Subcutaneous adipose tissue (tissue), 4 donors: Measurements from ENCODE around the gene CBX8. TPM values are rescaled to one million over a fixed set of nuclear protein-coding genes. Genes with fewer than 3 reads are reported as not detected.

Experiments used
- total RNA-seq, 4 donors: library from RNA; depleted of rRNA; stranded (reverse); fragments of >200 nt; gene quantifications; one replicate each; pipeline ENCODE4 v1.1.0, GENCODE V29; 2016
- TF ChIP-seq, protein P1 (sequence below): fragments of 450-650 bp; IDR thresholded peaks from one replicate; pipeline ENCODE4 v1.5.1; 2016; ENCODE audit warnings: low read depth, mild to moderate bottlenecking, control low read depth, antibody characterized with exemption, moderate library complexity

Gene CBX8
- total RNA-seq, 4 donors from 2014 or later: 0.68 to 3.6 (median 1.5) TPM

DNA sequence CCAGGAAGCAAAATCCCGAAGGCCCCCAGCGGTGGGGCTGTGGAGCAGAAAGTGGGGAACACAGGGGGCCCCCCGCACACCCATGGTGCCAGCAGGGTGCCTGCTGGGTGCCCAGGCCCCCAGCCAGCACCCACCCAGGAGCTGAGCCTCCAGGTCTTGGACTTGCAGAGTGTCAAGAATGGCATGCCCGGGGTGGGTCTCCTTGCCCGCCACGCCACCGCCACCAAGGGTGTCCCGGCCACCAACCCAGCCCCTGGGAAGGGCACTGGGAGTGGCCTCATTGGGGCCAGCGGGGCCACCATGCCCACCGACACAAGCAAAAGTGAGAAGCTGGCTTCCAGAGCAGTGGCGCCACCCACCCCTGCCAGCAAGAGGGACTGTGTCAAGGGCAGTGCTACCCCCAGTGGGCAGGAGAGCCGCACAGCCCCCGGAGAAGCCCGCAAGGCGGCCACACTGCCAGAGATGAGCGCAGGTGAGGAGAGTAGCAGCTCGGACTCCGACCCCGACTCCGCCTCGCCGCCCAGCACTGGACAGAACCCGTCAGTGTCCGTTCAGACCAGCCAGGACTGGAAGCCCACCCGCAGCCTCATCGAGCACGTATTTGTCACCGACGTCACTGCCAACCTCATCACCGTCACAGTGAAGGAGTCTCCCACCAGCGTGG, 12.4 kb downstream of the CBX8 start:
- TF ChIP-seq, protein P1, sequence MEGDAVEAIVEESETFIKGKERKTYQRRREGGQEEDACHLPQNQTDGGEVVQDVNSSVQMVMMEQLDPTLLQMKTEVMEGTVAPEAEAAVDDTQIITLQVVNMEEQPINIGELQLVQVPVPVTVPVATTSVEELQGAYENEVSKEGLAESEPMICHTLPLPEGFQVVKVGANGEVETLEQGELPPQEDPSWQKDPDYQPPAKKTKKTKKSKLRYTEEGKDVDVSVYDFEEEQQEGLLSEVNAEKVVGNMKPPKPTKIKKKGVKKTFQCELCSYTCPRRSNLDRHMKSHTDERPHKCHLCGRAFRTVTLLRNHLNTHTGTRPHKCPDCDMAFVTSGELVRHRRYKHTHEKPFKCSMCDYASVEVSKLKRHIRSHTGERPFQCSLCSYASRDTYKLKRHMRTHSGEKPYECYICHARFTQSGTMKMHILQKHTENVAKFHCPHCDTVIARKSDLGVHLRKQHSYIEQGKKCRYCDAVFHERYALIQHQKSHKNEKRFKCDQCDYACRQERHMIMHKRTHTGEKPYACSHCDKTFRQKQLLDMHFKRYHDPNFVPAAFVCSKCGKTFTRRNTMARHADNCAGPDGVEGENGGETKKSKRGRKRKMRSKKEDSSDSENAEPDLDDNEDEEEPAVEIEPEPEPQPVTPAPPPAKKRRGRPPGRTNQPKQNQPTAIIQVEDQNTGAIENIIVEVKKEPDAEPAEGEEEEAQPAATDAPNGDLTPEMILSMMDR: no peak

DNA sequence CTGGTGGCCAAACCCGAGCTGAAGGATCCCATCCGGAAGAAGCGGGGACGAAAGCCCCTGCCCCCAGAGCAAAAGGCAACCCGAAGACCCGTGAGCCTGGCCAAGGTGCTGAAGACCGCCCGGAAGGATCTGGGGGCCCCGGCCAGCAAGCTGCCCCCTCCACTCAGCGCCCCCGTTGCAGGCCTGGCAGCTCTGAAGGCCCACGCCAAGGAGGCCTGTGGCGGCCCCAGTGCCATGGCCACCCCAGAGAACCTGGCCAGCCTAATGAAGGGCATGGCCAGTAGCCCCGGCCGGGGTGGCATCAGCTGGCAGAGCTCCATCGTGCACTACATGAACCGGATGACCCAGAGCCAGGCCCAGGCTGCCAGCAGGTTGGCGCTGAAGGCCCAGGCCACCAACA, 13.0 kb downstream of the CBX8 start:
- TF ChIP-seq, protein P1: no peak

GRCh38 chr17:79781736-79782575, 14.9 kb downstream of the CBX8 start:
- TF ChIP-seq, protein P1: no peak

DNA sequence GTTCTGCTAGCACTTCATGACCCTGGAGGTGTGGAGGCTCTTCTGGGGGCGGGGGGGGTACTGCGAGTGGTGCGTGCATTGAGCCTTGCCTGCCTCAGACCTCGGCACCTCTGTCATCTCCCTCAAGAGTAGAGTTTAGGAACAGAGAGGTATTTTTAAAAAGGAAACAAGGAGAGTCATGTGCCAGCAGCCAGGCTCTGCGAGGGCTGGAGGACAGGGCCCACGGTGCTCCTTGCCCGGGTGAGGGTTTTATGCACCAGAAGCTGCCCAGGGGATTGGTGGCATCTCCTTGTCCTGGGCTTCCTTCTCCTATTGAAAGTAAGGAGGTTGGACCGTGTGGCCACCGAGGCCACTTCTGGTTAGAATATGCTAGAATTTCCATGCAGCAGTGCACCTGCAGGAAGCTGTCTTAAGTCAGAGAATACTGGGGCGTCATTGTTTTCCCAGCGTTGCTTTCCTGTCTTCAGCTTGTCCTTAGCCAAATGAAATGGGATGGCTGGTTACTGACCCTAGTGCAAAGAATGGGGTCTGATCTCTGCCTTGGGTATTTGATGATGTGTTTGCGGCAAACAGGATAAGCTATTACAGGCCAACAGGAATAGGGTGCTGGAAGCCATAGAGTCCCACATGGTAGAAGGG, 15.7 kb downstream of the CBX8 start:
- TF ChIP-seq, protein P1: no peak

DNA sequence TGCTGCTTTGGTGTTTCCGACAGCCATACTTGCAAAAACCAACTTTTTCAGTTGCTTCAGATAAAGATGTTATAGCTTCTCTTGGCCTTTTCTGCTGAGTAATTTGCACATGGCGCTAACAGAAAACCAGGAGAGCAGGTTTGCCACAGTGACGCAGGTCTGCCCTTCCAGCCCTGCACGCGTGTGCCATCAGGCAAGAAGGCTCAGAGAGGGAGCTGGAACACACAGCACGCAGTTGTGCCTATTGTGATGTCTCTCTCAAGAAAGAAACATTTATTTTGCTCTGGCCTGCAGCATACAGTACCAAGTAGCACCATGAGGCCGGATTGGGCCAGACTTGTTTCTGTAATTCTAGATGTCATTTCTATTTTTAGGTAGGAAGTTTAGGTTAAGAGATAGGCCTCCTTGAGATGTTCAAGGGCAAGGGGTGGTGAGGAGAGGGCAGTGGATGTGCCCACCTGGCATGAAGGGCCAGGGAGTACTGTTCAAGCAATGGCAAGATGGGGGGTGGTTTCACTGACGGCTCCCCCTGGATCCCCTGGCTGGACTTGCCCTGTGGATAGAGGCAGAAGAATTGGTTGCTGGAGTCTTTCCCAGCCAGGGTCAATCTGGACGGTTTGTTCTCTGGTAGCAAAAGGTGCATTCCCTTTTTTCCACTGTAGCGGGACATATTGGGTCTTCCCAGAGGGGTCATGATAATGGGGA, 17.1 kb downstream of the CBX8 start:
- TF ChIP-seq, protein P1: no peak

DNA sequence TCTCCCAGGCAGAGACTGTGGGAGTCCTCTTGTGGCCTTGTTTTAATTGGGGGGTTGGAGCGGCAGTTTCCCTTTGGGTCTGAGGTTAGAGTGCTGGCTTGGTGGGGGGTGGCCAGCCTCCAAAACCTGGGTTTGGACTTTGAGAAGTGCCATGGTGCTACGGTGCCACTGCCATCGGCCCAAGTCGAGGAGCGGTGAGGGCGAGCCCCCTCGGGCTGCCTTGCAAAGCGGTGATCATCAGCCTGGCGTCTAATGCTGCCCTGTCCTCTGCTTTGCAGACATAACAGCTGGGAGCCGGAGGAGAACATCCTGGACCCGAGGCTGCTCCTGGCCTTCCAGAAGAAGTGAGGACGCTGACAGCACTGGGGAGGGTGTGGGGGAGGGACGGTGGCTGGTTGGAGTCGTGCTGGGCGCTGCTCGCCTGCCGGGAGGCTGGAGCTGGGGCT, 17.8 kb downstream of the CBX8 start:
- TF ChIP-seq, protein P1: no peak
